CD4-positive, alpha-beta T cell treated with Interleukin-1 beta for 1 hour (primary cell): Measurements from ENCODE around the gene MAGI2.

Experiments
- DNase-seq, 2 donors: peaks; one replicate each; pipeline ENCODE4 v3.0.0-alpha.2; 2020 to 2022

Gene MAGI2

DNA sequence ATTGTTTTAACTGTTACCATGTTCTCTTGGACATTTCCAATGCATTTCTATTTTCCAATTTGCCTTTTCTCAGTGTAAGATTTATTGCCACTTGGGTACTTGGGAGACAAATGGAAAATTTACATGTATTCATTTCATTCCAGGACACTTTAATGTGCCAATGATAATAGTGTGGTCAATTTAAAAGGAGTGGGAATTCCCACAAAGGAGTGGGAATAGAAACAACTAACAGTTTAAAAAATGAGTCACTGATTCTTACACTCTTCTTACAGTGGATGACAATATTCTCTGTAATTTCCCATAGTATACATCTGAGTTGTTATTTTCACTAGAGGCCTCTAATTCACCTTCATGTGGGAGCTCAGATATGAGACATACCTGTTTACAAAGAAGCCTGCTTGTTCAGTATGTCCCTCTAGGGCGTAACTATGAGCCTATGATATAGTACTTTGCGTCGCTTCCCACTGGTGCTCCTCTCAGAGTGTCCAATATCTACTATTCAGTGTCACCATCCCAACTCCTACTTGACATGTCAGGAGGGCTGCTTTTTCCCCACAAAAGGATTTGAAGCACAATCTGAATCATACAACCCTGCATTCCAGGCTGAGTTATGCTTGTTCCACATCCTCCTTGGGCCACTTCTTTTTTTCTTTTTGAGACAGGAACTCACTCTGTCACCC lies 1353.6 kb downstream of the MAGI2 start:
- no peak for DNase-seq

DNA sequence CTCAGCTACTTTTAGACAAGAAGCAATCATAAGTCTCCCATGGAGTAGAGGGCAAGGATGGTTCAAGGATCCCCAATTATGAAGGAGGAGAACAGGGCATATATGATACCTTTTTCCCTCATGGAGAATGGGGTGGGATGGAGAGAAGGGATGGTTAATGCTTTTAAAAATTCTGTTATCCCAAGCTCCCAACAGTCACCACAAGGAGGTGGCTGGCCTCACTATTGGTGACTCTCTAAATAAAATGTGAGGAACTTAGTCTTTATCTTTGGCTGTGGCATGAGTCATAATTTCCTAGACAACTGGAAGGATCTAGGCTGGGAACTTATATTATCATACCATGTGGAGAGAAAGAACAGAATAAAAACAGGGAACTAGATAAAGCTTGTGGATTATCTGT lies 1357.9 kb downstream of the MAGI2 start:
- DNase-seq, result no peak

DNA sequence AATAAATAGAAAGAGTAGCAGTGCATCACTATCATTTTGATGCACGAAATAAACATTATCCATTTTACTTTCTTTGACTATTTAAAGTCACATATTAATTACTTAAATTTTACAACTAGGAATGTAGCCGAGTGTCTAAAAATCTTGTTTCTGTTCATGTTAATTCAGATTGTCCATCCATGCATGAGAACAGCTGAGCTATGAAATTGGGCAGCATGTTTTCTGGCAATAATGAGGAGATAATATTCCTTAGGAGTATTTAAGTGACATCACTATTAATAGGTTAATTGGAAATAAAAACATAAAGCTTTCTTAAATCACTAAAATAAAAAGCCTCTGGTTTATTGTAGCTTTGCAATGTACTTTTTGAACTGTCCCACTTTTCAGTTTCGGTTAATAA lies 1361.1 kb downstream of the MAGI2 start:
- DNase-seq, result no peak

DNA sequence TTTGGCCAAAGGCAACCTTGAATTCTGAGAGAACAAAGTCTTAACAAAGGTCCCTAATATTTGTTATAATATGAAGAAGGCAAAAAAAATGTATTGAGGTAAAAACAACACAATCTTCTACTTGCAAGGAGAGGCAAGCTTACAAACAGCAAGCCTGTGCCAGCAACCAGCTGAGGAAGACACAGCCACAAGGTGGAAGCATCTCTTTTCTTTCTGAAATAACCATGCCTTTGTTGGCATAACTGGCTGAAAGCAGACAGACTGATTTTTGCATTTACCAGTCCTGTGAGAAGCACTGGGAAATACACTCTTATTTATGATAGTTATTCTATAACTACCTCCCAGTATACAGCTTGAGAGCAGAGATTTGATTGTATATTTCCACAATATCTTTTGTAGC lies 1362.9 kb downstream of the MAGI2 start:
- no peak for DNase-seq

DNA sequence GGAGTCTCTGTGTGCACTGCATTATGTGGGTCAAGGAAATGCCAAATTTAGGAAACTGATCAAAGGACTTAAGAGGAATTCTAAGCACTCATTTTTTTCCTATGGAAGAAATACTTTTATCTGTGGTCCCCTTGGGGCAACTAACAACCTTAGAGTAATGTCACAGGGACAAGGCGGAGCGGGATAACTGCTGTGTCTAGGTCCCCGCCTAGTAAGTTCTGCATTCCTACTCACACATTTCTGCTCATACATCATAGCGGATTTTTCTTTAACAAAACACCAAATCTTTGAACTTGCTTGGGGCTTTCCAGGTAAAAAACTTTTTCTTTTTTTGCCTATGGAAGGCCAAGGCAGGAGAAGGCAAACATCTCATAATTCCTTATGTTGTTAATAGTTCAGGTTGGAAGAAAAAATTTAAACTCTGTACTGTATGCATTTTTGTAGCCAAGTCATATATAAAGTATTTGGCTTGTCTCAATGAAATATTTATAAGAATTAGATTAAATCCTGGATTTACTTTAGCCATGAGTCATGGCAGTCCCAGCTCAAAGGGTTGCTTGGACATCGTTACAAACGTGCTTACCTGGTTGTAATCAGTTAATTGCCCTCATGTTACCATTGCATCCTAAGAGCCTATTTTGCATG lies 1369.9 kb downstream of the MAGI2 start:
- DNase-seq, result no peak

DNA sequence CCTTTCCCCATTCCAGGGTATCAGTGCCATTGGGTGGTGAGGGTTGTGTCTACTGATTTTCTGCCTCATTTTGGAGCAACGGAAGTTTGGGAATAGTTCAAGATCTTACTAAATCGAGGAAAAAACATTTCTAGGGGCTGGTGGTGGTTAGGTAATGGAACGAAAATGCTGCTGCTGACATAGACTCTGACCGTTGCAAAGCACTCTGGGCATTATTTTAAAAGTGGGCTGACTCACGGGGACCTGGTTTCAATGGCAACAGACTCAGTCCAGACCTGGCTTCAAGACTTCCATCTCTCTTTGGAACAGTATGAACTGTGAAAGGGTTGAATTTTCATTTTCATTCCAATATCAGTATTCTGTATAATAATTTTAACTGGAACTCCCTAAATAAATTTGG lies 1370.9 kb downstream of the MAGI2 start:
- no peak for DNase-seq

DNA sequence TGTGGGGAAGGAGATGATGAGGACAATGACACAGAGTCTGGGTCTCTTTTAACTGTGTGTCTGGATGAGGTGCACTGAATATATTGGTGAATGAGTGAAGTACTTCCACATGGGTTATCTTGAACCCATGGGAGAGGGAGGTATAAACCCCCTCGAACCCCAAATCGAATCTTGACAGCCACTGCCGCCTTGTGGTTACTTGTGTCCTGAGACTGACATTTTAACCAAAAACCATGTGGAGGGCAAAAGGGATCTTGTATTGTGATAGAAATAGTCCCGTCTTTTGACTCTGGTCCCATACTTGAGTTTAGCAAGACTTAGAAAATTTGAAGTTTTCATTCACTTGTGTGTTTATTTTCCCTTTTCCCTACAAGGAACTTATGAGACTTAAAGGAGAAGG lies 1371.6 kb downstream of the MAGI2 start:
- DNase-seq, result no peak

DNA sequence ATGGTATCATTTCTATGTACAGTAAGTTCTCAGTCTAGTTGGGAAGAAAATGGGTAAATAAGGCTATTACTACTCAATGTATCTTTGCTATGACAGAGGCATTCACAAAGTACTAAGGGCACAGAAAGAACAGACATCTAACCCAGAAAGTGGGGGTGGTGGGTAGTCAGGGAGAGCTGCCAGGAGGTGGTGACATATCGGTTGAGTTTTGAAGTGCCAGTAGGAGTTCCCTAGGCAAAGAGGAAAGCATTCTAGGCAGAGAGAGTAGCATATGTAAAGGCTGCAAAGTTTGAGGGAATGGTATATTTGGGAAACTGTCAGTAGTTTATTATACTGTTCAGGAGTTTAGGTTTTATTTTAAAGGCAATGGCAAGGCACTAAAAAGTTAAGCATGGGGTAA lies 1372.1 kb downstream of the MAGI2 start:
- no peak for DNase-seq

DNA sequence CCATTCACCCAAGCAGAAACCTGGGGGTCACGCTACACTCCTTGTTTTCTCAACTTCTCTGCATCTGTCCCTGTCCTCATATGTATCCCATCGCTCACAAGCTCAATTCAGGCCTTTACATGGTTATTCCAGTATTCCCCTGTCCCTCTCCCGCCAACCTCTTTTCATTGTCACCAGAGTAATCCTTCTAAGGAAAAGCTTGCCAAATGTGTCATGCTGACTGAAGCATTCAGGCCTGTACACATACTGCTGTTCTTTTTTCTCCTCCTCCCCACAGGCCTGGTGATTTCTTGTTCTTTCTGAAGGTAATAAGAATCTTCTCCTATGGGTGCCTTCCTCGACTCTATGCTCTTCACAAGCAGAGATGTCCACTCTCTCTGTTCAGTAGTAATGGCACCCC lies 1372.7 kb downstream of the MAGI2 start:
- no peak for DNase-seq

DNA sequence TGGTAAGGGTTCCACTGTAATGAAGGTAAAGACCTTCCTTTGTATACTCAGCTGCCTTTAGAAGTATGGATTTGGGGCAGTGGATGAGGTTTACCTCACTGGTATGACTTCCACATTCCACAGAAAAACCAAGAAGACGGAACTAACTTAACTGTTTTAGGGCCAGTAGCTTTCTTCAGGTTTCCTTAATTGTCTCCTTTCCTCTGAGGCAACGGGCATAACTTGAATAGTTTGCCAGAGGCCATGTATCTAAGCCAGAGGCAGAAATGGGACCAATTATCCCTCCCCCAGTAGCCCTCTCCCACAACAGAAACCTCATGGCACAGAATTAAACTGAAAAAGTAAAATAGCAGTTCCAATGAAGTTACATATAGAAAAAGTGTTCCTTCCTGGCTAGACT lies 1373.2 kb downstream of the MAGI2 start:
- no peak for DNase-seq

DNA sequence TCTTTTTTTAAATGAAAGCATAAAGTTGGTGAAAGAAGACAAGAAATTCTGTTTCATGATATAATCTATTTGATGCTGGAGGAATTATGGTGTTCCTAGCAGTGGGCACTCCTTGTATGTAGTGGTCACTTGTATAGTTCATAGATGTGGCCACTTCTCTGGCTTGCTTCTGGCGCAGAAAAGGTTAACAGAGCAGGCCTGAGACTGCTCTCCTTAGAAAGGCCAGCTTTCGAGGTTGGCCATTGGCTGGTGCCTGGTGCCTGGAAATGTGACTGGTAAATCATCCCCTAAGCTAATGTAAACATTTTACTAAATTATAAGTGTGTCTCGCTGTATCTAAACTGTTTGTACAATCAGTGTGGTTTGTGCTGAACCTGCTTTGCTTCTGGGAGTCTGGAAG lies 1378.8 kb downstream of the MAGI2 start:
- no peak for DNase-seq

DNA sequence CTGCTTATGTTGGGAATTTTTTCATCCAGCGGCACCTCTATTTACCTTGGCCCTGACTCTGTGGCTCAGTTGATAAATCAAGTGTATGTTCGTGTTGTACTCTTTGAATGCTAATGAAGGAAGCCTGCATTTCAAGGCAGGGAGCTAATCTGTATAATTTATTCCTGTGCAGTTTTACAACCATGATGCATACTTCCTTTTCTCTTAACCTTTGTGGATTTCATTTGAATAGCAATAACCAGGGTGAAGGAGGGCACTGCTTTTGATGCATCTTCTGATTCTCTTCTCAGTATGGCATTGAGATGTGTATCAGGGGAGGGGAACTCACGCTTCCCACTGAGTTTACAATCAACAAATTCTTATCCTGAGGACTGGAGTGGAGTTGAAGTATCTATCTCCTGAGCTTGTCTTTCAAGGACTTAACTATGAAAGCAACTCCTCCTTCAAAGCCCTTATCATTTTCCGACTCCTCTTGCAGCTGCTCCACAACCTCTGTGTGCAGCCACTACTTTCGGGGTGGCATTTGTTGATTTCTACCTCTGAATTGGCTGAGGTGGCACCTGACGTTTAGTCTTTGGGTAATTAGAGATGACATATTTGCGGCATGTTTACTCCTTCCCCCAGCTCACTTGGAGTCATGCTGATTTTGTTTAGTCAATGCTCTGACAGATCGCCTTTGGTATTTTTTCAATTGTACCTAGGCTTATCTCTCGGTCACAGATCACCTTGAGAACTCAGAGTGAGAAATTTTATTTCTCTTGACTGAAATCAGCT lies 1379.7 kb downstream of the MAGI2 start:
- no peak for DNase-seq

DNA sequence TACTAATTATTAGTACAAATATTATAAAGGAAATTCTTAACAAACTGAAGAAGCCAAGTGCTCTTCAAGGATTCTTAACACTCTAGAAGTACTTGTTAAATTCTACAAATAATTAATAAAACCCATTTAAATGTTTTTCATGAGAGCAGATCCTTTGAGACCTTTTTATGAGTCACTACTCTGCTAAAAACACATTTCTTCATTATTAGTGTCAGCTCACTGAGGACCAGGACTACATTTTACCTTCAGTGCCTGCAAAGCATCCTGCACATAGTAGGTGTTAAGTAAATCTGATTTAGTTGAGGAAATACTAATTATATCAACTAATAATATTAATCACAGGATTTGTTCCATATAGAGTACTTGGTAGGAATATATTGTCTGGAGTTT lies 1381.3 kb downstream of the MAGI2 start:
- DNase-seq, result no peak

DNA sequence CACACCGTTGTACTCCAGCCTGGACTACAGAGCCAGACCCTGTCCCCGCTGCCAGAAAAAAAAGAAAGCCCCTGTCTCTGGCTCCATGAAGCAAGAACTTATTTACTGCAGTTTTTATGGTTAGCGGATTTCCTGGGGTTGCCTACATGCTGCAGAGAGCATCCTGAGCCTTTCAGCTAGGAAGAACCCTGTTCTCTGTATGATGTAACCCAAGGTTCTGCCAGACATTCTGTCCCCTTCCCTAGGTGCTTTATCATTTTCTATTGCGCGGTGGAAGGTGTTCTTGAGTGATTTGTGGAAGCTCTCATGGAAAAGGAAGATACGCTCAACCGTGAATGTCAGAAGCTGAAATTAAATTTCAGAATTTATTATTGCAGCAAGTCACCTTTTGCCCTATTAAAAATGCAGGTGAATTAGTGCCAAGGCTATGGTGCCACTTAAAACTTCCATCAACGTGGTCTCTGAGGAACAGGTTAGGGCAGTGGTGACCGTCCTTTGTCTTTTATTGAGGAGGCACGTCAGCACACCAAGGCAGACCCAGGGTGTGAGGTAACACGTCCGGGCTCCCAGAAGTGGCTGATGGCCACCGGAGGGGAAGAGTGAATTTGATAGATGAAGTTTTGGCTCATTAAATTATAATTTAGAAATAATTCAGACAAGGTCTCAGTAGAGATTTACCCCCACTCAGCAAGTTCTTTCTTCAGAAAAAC lies 1381.8 kb downstream of the MAGI2 start:
- DNase-seq, result no peak

DNA sequence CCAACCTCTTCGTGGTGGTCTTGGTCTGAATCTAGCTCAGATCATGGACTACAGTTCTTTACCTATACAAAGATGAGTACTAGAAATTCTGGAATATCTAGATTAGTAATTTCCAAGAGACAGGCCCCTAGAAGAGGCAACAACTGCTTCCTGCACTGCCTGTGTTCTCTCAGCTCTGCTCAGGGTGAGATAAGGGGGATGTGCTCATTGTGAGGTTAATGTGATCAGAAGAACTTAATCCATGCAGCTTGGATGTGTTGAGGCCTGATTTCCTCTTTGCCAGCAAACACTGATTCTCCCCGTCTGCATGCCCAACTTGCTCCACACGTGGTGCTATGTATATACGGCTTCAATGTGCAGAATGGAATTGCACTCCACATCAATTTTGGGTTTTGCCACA lies 1386.9 kb downstream of the MAGI2 start:
- no peak for DNase-seq

DNA sequence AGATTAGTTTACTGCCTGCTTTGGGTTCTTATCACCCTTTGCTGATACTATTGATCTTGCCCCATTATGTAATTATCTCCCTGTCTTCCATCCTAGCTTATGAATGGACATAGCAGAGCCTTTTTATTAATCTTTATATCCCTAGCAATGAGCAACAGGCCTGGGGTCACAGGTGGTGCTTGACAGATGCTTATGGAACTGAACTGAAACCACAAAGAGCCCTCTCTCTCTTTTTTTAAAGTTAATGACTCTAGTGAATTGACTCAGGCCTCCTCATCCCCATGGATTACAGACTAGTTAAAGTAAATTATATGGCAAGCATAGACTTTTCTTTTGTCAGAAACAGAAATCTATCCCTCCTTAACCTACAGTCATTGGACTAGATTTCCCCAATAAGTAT lies 1389.7 kb downstream of the MAGI2 start:
- DNase-seq, result no peak

DNA sequence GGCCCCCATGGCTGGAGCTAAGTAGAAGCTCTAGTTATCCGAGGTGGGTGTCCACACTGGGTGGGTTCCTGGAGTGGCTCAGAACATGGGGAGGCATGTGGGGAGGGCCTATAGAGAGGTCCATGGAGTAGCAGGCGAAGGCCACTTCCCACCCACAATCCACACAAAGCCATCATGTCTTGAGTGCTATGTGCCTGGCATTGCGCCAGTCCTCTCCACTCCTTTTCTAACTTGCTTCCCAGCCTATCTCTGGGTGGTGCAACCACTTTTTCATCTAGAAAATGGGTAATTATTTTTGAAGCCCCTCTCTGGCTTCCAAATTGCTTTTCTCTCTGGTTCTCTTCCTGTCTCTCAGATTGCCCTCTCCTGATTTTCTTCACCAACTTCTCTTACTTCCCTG lies 1391.3 kb downstream of the MAGI2 start:
- no peak for DNase-seq

DNA sequence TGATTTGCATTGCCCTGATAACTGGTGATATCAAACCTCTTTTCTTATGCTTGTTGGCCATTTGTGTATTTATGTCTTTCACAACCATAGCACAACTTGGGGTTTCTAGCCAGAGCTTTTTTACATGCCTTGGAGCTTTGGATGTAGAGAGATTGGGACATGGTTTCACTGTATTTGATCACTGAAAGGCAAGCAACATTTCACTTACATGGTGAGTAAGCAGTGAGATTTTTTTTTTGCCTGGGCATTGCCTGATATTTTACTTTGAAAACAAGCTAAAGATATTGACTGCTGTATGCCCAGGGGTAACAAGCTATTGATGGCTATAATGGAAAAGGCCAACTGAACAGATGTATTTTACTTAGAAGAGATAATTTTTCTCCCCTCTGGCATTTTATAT lies 1395.9 kb downstream of the MAGI2 start:
- no peak for DNase-seq

DNA sequence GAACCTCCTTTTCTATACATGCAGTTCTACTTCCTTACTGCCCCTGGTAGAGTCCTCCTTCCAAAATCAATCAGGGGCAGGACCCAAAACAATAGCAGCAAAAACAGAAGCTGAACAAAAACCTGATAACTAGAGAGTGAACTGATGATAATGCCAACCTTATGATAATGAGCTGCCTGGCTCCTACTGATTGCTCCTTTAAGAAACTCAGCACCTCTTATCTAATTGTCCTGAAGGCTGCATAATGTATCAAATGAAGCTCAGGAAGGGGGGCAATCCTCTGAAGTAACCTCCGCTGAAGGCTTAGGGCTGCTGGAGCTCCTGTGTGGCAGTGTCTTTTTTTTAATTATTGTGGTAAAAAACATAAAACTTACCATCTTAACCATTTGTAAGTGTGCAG lies 1397.9 kb downstream of the MAGI2 start:
- no peak for DNase-seq

DNA sequence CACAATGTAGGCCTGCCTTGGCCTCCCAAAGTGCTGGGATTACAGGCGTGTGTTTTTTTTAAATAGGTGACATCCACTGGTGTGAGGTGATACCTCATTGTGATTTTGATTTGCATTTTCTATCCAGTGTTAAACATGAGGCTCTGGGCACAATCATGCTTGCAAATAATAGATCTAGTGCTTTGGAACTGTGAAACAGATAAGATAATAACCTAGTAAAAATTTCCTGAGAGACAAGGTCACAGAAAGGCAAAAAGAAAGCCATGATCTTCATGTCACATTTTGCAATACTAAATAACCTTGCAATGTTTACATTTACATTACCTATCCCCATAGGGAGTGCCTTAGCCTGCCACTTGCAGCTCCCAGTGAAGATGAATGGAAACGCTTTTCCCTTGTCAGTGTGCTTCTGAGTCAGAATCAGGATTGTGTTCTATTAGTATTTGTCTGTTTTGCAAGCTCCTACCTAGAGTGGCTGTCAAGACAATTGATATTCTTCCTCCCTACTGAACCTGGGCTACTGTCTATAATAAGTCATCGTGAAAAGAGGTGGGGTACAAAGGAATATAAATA lies 1398.4 kb downstream of the MAGI2 start:
- DNase-seq, result no peak

DNA sequence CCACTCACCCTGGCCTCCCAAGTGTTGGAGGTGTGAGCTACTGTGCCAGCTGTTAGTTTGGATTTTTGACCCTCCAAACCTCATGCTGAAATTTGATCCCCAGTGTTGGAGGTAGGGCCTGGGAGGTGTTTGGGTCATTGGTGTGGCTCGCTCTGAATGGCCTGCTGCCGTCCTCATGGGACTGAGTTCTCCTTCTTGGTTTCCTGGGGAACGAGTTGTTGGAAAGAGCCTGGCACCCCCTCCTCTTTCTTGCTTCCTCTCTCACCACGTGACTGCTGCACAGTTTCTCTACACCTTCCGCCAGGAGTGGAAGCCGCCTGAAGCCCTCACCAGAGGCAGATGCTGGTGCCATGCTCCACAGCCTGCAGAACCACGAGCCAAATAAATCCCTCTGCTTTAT lies 1401.4 kb downstream of the MAGI2 start:
- DNase-seq, result no peak

DNA sequence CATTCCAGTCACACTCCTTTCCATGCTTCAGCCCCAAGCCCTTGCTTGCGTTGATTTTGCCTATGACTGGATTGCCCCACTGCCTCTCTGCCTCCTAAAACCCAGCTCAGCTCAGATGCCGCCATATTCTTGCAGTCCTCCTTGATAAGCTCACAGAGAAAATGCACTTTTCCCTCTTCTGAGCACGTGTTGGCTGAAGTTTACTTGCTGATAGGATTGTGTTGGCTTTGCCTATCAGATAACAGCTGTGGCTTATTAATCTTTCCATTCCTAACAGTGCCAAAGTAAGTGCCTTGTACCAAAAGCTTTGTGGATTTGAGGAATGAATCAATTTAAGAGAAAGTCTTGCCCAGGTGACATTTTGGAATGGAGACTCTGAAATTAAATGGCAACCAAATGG lies 1405.7 kb downstream of the MAGI2 start:
- no peak for DNase-seq

DNA sequence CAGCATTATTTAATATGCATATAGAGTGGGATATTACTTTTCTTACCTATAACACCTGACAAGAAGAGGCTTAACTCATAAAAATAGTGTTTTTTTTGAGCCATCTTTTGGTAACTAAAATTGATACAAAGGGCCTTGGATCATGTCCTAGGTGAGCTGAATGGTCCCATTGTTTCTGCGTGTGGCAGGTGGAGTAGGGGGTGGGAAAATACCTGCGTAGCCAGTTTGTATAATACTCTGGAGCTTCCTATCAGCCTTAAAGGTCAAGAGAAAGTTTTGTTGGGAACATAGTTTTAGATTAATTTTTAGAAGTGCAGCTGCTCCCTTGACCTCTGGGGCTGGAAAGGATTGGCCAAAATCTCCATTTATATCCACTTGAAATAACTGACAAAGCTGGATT lies 1410.3 kb downstream of the MAGI2 start:
- no peak for DNase-seq
